Adrenal gland (tissue), 12 donors: ENCODE results near the gene CRTC1. TPM values are rescaled to one million over a fixed set of nuclear protein-coding genes. Genes with fewer than 3 reads are reported as not detected.

Experiments used
- DNase-seq, 7 donors: peaks; one replicate each; pipeline ENCODE4 v3.0.0-alpha.2; 2019 to 2020
- H3K27ac ChIP-seq, 5 donors: fragments of 200-600 bp; sonication (generic) in 4 of 5; 1 replicate in 3 of 5; 2 replicates in 2 of 5; pipeline versions ENCODE4 v1.5.1 to v1.8.0; 2016 to 2020; ENCODE audit warnings: mild to moderate bottlenecking in 1 of 5
- H3K27me3 ChIP-seq: fragments of 200-600 bp; 2 replicates; pipeline ENCODE4 v1.8.0; 2021
- H3K36me3 ChIP-seq, 2 donors: fragments of 200-600 bp; replicated peaks in 1 of 2; 1 replicate in 1 of 2; 2 replicates in 1 of 2; pipeline versions ENCODE4 v1.5.1 to v1.8.0; 2018 to 2022
- H3K4me1 ChIP-seq, 2 donors: fragments of 200-600 bp; replicated peaks in 1 of 2; 1 replicate in 1 of 2; 2 replicates in 1 of 2; pipeline versions ENCODE4 v1.5.1 to v1.8.0; 2018 to 2021
- H3K4me3 ChIP-seq, 4 donors: fragments of 200-600 bp; sonication (generic) in 3 of 4; one replicate each; pipeline ENCODE4 v1.5.1; 2016 to 2018
- H3K9me3 ChIP-seq, 3 donors: fragments of 200-600 bp; sonication (generic) in 1 of 3; replicated peaks in 1 of 3; 1 replicate in 2 of 3; 2 replicates in 1 of 3; pipeline versions ENCODE4 v1.5.1 to v1.8.0; 2016 to 2021
- CTCF ChIP-seq, 6 experiments: fragments of 450-650 bp in 4 of 6; fragments of 200-600 bp in 2 of 6; sonication (generic) in 1 of 6; IDR thresholded peaks; 1 replicate in 5 of 6; 2 replicates in 1 of 6; pipeline versions ENCODE4 v1.5.1 to v1.8.0; 2016 to 2021; ENCODE audit warnings: antibody characterized with exemption in 6 of 6, mild to moderate bottlenecking in 2 of 6, moderate library complexity in 1 of 6
- POLR2A ChIP-seq, 2 donors: fragments of 450-650 bp; IDR thresholded peaks; one replicate each; pipeline ENCODE4 v1.6.1; 2017; ENCODE audit warnings: antibody characterized with exemption in 2 of 2, mild to moderate bottlenecking in 2 of 2, moderate library complexity in 1 of 2
- WGBS, 4 donors: extraction: QIAGEN DNeasy Blood & Tissue Kit in 2 of 4; methylation state at CpG; one replicate each; pipeline versions ENCODE4 v1.1.5 to v1.1.7; 2013 to 2017; 5-methylcytosine and 5-hydroxymethylcytosine counted together
- intact Hi-C, 2 donors: fragments of 100-400 bp; cut with DNase I; formaldehyde crosslinking; loops; one replicate each; pipeline versions ENCODE4 v1.14.1 to v1.15.0; 2022 to 2023
- polyA plus RNA-seq, 3 donors: library from polyadenylated mRNA; stranded (reverse); fragments of 200-250 nt in 2 of 3; fragments of 350-450 nt in 1 of 3; fragmentation: Illumina TruSeq in 1 of 3; extraction: RNeasy Lipid Tissue Mini Kit (QIAGEN cat#74804) in 1 of 3; gene quantifications; one replicate each; pipeline ENCODE4 v1.2.3, GENCODE V29; 2013 to 2014
- total RNA-seq, 9 donors: library from RNA; depleted of rRNA in 4 of 9; stranded (reverse); fragments of >200 nt in 4 of 9; fragments of 120-200 nt in 1 of 9; fragmentation: NEBNext Ultra II Directional in 1 of 9; extraction: Animal tissue kit (Norgen Biotek cat#: 25700) in 1 of 9; gene quantifications; one replicate each; pipeline versions ENCODE4 v1.1.0 to v1.2.4, GENCODE V29; 2013 to 2023
- donor health status: healthy with polysubstance abuse.
- donor health status: Bipolar disorder and iron deficiency.
- donor health status: DM: yes; HTN: yes; CAD: no.
- donor health status: DM: no; HTN: no; CAD: no.
- donor health status: DM: no; HTN: no; CAD: no.
- donor health status: DM: yes; HTN: yes; CAD: no.

CRTC1 gene
- total and polyA plus RNA-seq, 12 donors, result 3.1 to 38.1 (median 10.3) TPM

- DNase-seq, result no peak
- Histone ChIP-seq H3K27me3 (peaks cover 39% of the 10 kb centered on the region), H3K9me3 (no peaks in the 10 kb centered on the region), H3K4me1 (peaks cover 0 to 8% of the 10 kb centered on the region in 2 donors), H3K36me3 (no peaks in the 10 kb centered on the region), H3K27ac (no peak overlapping the region), H3K4me3 (no peak overlapping the region)
- WGBS, 4 donors, result 69 to 78% (median 74%) methylated on average over 13 to 16 of the region's 16 CpGs
- TF ChIP-seq CTCF (IDR thresholded peaks at IDR 0.05) (no peak), POLR2A (IDR thresholded peaks at IDR 0.05) (no peak)
- intact Hi-C loops, result no loop called here
These were observed 101.3 kb downstream of the CRTC1 start for GRCh38 chr19:18784786-18785120.

GRCh38 chr19:18785179-18786124 is 102.0 kb downstream of the CRTC1 start:
- DNase-seq, result peak in 6 of 7 donors; percentile 44 to 85 (median 69)
- no peaks in the 10 kb centered on the region for H3K36me3 ChIP-seq
- intact Hi-C loops, result no loop called here
- H3K27ac ChIP-seq, result no peak overlapping the region
- TF ChIP-seq CTCF (IDR thresholded peaks at IDR 0.05), result no peak
- no peak for TF ChIP-seq POLR2A (IDR thresholded peaks at IDR 0.05)
- peaks cover 3 to 13% of the 10 kb centered on the region in 2 donors for H3K4me1 ChIP-seq
- H3K4me3 ChIP-seq, result peak overlapping the region in 1 of 4 donors; percentile 28
- 10 to 17% (median 12%) methylated on average over 12 to 65 of the region's 65 CpGs for WGBS, 4 donors
- no peaks in the 10 kb centered on the region for H3K9me3 ChIP-seq
- H3K27me3 ChIP-seq, result peaks cover 46% of the 10 kb centered on the region

- H3K4me3 ChIP-seq, result no peak overlapping the region
- no peaks in the 10 kb centered on the region for H3K36me3 ChIP-seq
- H3K27ac ChIP-seq, result no peak overlapping the region
- intact Hi-C loops, result no loop called here
- no peaks in the 10 kb centered on the region for H3K9me3 ChIP-seq
- TF ChIP-seq CTCF (IDR thresholded peaks at IDR 0.05) (no peak), POLR2A (IDR thresholded peaks at IDR 0.05) (no peak)
- H3K27me3 ChIP-seq, result peaks cover 54% of the 10 kb centered on the region
- 1 to 3% (median 2%) methylated on average over 17 to 68 of the region's 68 CpGs for WGBS, 4 donors
- peaks cover 3 to 13% of the 10 kb centered on the region in 2 donors for H3K4me1 ChIP-seq
- DNase-seq, result no peak
These were observed 105.3 kb downstream of the CRTC1 start for GRCh38 chr19:18788529-18789421.

- H3K27ac ChIP-seq, result no peak overlapping the region
These were observed 106.0 kb downstream of the CRTC1 start for GRCh38 chr19:18789422-18789869.

More at GRCh38 chr19:18789422-18789869, 106.0 kb downstream of the CRTC1 start:
- 0 to 4% (median 2%) methylated on average over 12 to 38 of the region's 38 CpGs for WGBS, 4 donors
- H3K4me1 ChIP-seq, result peaks cover 3 to 13% of the 10 kb centered on the region in 2 donors
- H3K27me3 ChIP-seq, result peaks cover 54% of the 10 kb centered on the region
- H3K9me3 ChIP-seq, result no peaks in the 10 kb centered on the region
- DNase-seq, result no peak
- no peak for TF ChIP-seq POLR2A (IDR thresholded peaks at IDR 0.05)
- TF ChIP-seq CTCF (IDR thresholded peaks at IDR 0.05), result no peak
- H3K4me3 ChIP-seq, result peak overlapping the region in 1 of 4 donors; percentile 32
- no peaks in the 10 kb centered on the region for H3K36me3 ChIP-seq
- intact Hi-C loops, result no loop called here
